GM12873 (cell line): ENCODE measurements around the gene FAM131A.
A peak's percentile ranks its signal among the peaks of the same experiment; 100 is the strongest.

Experiments used
- CTCF ChIP-seq: IDR thresholded peaks from 2 replicates; pipeline ENCODE4 v1.5.1; 2012; ENCODE audit warnings: low read depth, mild to moderate bottlenecking, moderate library complexity, low read length, control low read depth; ENCODE audit not compliant: insufficient read depth; ENCODE audit errors: missing control alignments

FAM131A gene

GRCh38 chr3:184345317-184346144 lies 8.1 kb downstream of the FAM131A start:
- peak; percentile 57 for TF ChIP-seq CTCF

- no peak for TF ChIP-seq CTCF
These were observed 9.2 kb downstream of the FAM131A start for GRCh38 chr3:184346480-184347190.

GRCh38 chr3:184347321-184348056 lies 10.1 kb downstream of the FAM131A start:
- TF ChIP-seq CTCF: no peak

- no peak for TF ChIP-seq CTCF
These were observed 10.6 kb downstream of the FAM131A start for GRCh38 chr3:184348057-184348382.

GRCh38 chr3:184349563-184350470 lies 12.4 kb downstream of the FAM131A start:
- no peak for TF ChIP-seq CTCF

- TF ChIP-seq CTCF: no peak
These were observed 13.2 kb downstream of the FAM131A start for GRCh38 chr3:184350618-184351017.
